DND-41 (cell line): Measurements from ENCODE around the gene RAB3B.

ENCODE experiments used
- CTCF ChIP-seq: IDR thresholded peaks from 2 replicates; pipeline ENCODE4 v1.5.1; 2012; ENCODE audit warnings: borderline replicate concordance, low read length, moderate library complexity, mild to moderate bottlenecking; ENCODE audit not compliant: poor library complexity, severe bottlenecking; ENCODE audit errors: extremely low read depth
- EZH2 ChIP-seq: IDR thresholded peaks from 3 replicates; pipeline ENCODE4 v1.6.1; 2012; ENCODE audit warnings: borderline replicate concordance, low read depth, mild to moderate bottlenecking, moderate library complexity, low read length, inconsistent platforms; ENCODE audit not compliant: severe bottlenecking

- TF ChIP-seq CTCF (no peak), EZH2 (no peak)
Observed at GRCh38 chr1:51861669-51862068, 128.8 kb downstream of the RAB3B start.
